WTC11 (cell line): ENCODE data around the gene SPATA3. TPM values are rescaled to one million over a fixed set of nuclear protein-coding genes. Genes with fewer than 3 reads are reported as not detected.

Experiments used
- ATAC-seq: fragments of 200-7000 bp; cut with Tn5 transposase; 2 replicates; pipeline ENCODE4 v1.10.0; 2021; ENCODE audit warnings: mild to moderate bottlenecking, moderate library complexity
- CTCF ChIA-PET: fragments of 300-600 bp; sonication (Branson Sonifier 250); formaldehyde crosslinking; loops from one replicate; lab custom pipeline; 2021; ENCODE audit warnings: antibody characterized with exemption; lab: Charles Lee
- POLR2A ChIA-PET: fragments of 350-600 bp; sonication (Branson Sonifier 250); formaldehyde crosslinking; loops from one replicate; lab custom pipeline; 2021; ENCODE audit warnings: antibody characterized with exemption; lab: Charles Lee
- DNase-seq: peaks from one replicate; pipeline ENCODE4 v3.0.0; 2021; ENCODE audit warnings: low spot score
- H3K27ac Mint-ChIP-seq: 2 replicates; pipeline ENCODE4 v1.8.0; 2021; ENCODE audit warnings: mixed read lengths
- H3K27me3 Mint-ChIP-seq: 2 replicates; pipeline ENCODE4 v1.8.0; 2021; ENCODE audit warnings: low read depth, mild to moderate bottlenecking, moderate library complexity, mixed read lengths
- H3K36me3 Mint-ChIP-seq: 2 replicates; pipeline ENCODE4 v1.8.0; 2021; ENCODE audit warnings: mixed read lengths
- H3K4me1 Mint-ChIP-seq: 2 replicates; pipeline ENCODE4 v1.8.0; 2022; ENCODE audit warnings: mixed read lengths
- H3K4me3 Mint-ChIP-seq: 2 replicates; pipeline ENCODE4 v1.8.0; 2021; ENCODE audit warnings: mild to moderate bottlenecking, moderate library complexity, mixed read lengths
- H3K9me3 Mint-ChIP-seq: 2 replicates; pipeline ENCODE4 v1.8.0; 2021; ENCODE audit warnings: mixed read lengths
- E2F1 ChIP-seq: sonication (generic); formaldehyde crosslinking; IDR thresholded peaks from 2 replicates; pipeline ENCODE4 v1.8.0; 2022; ENCODE audit warnings: mild to moderate bottlenecking, missing genetic modification reagents
- FOXP1 ChIP-seq: sonication (generic); formaldehyde crosslinking; IDR thresholded peaks from 2 replicates; pipeline ENCODE4 v1.8.0; 2022; ENCODE audit warnings: missing genetic modification reagents, mild to moderate bottlenecking, moderate library complexity, borderline replicate concordance
- GRHL2 ChIP-seq: fragments of 250-450 bp; sonication (Bioruptor Pico); IDR thresholded peaks from 2 replicates; pipeline ENCODE4 v1.8.0; 2022; ENCODE audit warnings: mild to moderate bottlenecking, moderate library complexity; ENCODE audit not compliant: insufficient replicate concordance, severe bottlenecking
- IRF2 ChIP-seq: sonication (generic); formaldehyde crosslinking; IDR thresholded peaks from 2 replicates; pipeline ENCODE4 v1.8.0; 2022; ENCODE audit warnings: low read depth, missing genetic modification reagents, borderline replicate concordance
- JAZF1 ChIP-seq: fragments of 250-450 bp; sonication (Bioruptor Pico); IDR thresholded peaks from 2 replicates; pipeline ENCODE4 v1.9.0; 2021; ENCODE audit warnings: moderate library complexity, mild to moderate bottlenecking, inconsistent platforms
- NFYB ChIP-seq: sonication (generic); formaldehyde crosslinking; conservative IDR thresholded peaks from 2 replicates; pipeline ENCODE4 v1.8.0; 2022; ENCODE audit warnings: low read depth, missing genetic modification reagents
- NR2C2 ChIP-seq: sonication (generic); formaldehyde crosslinking; IDR thresholded peaks from 2 replicates; pipeline ENCODE4 v1.8.0; 2022; ENCODE audit warnings: mild to moderate bottlenecking, missing genetic modification reagents
- PRDM15 ChIP-seq: sonication (generic); formaldehyde crosslinking; IDR thresholded peaks from 2 replicates; pipeline ENCODE4 v1.8.0; 2022; ENCODE audit warnings: missing genetic modification reagents
- PREB ChIP-seq: sonication (generic); formaldehyde crosslinking; IDR thresholded peaks from 2 replicates; pipeline ENCODE4 v1.8.1; 2022; ENCODE audit warnings: mild to moderate bottlenecking, missing genetic modification reagents, moderate library complexity, borderline replicate concordance
- RELA ChIP-seq: sonication (generic); formaldehyde crosslinking; IDR thresholded peaks from 2 replicates; pipeline ENCODE4 v1.8.1; 2022; ENCODE audit warnings: missing genetic modification reagents, mild to moderate bottlenecking, borderline replicate concordance
- SMAD3 ChIP-seq: sonication (generic); formaldehyde crosslinking; IDR thresholded peaks from 2 replicates; pipeline ENCODE4 v1.8.0; 2022; ENCODE audit warnings: missing genetic modification reagents, mild to moderate bottlenecking, borderline replicate concordance
- SP1 ChIP-seq: sonication (generic); formaldehyde crosslinking; conservative IDR thresholded peaks from 2 replicates; pipeline ENCODE4 v1.8.1; 2022; ENCODE audit warnings: missing genetic modification reagents
- USF2 ChIP-seq: sonication (generic); formaldehyde crosslinking; IDR thresholded peaks from 2 replicates; pipeline ENCODE4 v1.8.1; 2023; ENCODE audit warnings: mild to moderate bottlenecking, missing genetic modification reagents, moderate library complexity
- ZMAT4 ChIP-seq: fragments of 250-450 bp; sonication (Bioruptor Pico); IDR thresholded peaks from 2 replicates; pipeline ENCODE4 v1.9.0; 2021; ENCODE audit warnings: mild to moderate bottlenecking
- ZNF121 ChIP-seq: sonication (generic); formaldehyde crosslinking; IDR thresholded peaks from 2 replicates; pipeline ENCODE4 v1.8.0; 2023; ENCODE audit warnings: missing genetic modification reagents
- ZNF317 ChIP-seq: sonication (generic); formaldehyde crosslinking; IDR thresholded peaks from 2 replicates; pipeline ENCODE4 v1.8.1; 2023; ENCODE audit warnings: low read depth, mild to moderate bottlenecking, moderate library complexity, missing genetic modification reagents, borderline replicate concordance
- ZNF423 ChIP-seq: fragments of 250-450 bp; sonication (Bioruptor Pico); IDR thresholded peaks from 2 replicates; pipeline ENCODE4 v2.1.2; 2022; ENCODE audit warnings: mild to moderate bottlenecking, moderate library complexity
- ZNF671 ChIP-seq: fragments of 250-450 bp; sonication (Bioruptor Pico); IDR thresholded peaks from 2 replicates; pipeline ENCODE4 v1.8.0; 2021; ENCODE audit warnings: mild to moderate bottlenecking
- total RNA-seq: library from RNA; stranded (reverse); gene quantifications from 3 replicates; pipeline ENCODE4 v1.2.3, GENCODE V29; 2021

The SPATA3 gene
- total RNA-seq, 1 experiment from 2014 or later = not detected

GRCh38 chr2:230946429-230947234, 49.3 kb upstream of the SPATA3 start (continued):
- no peak for TF ChIP-seq SP1 (CRISPR knock-in tag)
- TF ChIP-seq ZMAT4 (CRISPR knock-in tag) = no peak
- TF ChIP-seq ZNF423 (CRISPR knock-in tag) = no peak
- no peak for TF ChIP-seq ZNF317
- no peak for TF ChIP-seq PRDM15 (CRISPR knock-in tag)
- no peak for TF ChIP-seq FOXP1
- TF ChIP-seq NFYB = no peak

GRCh38 chr2:230947235-230947576, 48.7 kb upstream of the SPATA3 start:
- Mint-ChIP-seq H3K9me3 (no peaks in the 10 kb centered on the region), H3K4me3 (no peak overlapping the region), H3K27me3 (no peaks in the 10 kb centered on the region), H3K27ac (no peak overlapping the region), H3K36me3 (no peaks in the 10 kb centered on the region), H3K4me1 (0 out of 2 replicates have a peak, but pooled peaks cover 3% of the 10 kb centered on the region)
- no peak for ATAC-seq
- TF ChIP-seq RELA (CRISPR knock-in tag) (no peak), SP1 (CRISPR knock-in tag) (no peak), ZNF317 (no peak)
- CTCF ChIA-PET = interaction anchor here (1.2 to 5.4 kb wide), 3 partner anchors 23 to 99 kb away, joined by 3 to 21 read pairs (median 4); partner anchors contain the start of gene GPR55
- no peak for DNase-seq
- POLR2A ChIA-PET = interaction anchor here (0.7 kb wide), 1 partner anchor 12 kb away, joined by 5 read pairs; no protein-coding TSS in a partner anchor

- DNase-seq = no peak
- TF ChIP-seq USF2 (CRISPR knock-in tag) = no peak
- no peak for TF ChIP-seq NR2C2
- no peak for TF ChIP-seq JAZF1
- TF ChIP-seq SP1 (CRISPR knock-in tag) = no peak
- no peak for TF ChIP-seq GRHL2
- TF ChIP-seq ZNF121 (CRISPR knock-in tag) = no peak
- no peak for TF ChIP-seq IRF2 (CRISPR knock-in tag)
- TF ChIP-seq PREB = no peak
- TF ChIP-seq E2F1 (CRISPR knock-in tag) = no peak
- TF ChIP-seq PRDM15 (CRISPR knock-in tag) = no peak
- TF ChIP-seq RELA (CRISPR knock-in tag) = no peak
- TF ChIP-seq SMAD3 (CRISPR knock-in tag) = no peak
- TF ChIP-seq ZNF671 (CRISPR knock-in tag) = no peak
Observed at GRCh38 chr2:230947908-230948365, 48.0 kb upstream of the SPATA3 start.

More at GRCh38 chr2:230947908-230948365, 48.0 kb upstream of the SPATA3 start:
- ATAC-seq = no peak
- ChIA-PET POLR2A (interaction anchor here (0.6 kb wide), 1 partner anchor 15 kb away, joined by 4 read pairs; no protein-coding TSS in a partner anchor), CTCF (interaction anchor here (1.4 to 5.4 kb wide), 3 partner anchors 24 to 124 kb away, joined by 4 to 21 read pairs (median 4); partner anchors contain the start of gene GPR55)
- no peaks in the 10 kb centered on the region for H3K36me3 Mint-ChIP-seq
- H3K9me3 Mint-ChIP-seq = peaks cover 2% of the 10 kb centered on the region
- H3K27me3 Mint-ChIP-seq = no peaks in the 10 kb centered on the region
- H3K4me1 Mint-ChIP-seq = 0 out of 2 replicates have a peak, but pooled peaks cover 3% of the 10 kb centered on the region
- no peak overlapping the region for H3K27ac Mint-ChIP-seq
- no peak overlapping the region for H3K4me3 Mint-ChIP-seq
